HG02588 (cell line): ENCODE data around the gene XAGE2.

ENCODE experiments used
- ATAC-seq: cut with Tn5 transposase; IDR thresholded peaks from one replicate; pipeline ENCODE4 v1.9.1; 2021; ENCODE audit warnings: mild to moderate bottlenecking, moderate library complexity; ENCODE audit not compliant: unreplicated experiment

XAGE2 gene

GRCh38 chrX:52422884-52423283 is 54.1 kb downstream of the XAGE2 start:
- no peak for ATAC-seq

- no peak for ATAC-seq
Measured at GRCh38 chrX:52424656-52425055, 55.8 kb downstream of the XAGE2 start.
